Measurements from ENCODE around the gene CDCA4.

GRCh38 chr14:104989951-104990303 is 31.0 kb downstream of the CDCA4 start:
- TF ChIP-seq POLR2A (IDR thresholded peaks at IDR 0.05) (no peak), EP300 (IDR thresholded peaks at IDR 0.05) (no peak), CTCF (IDR thresholded peaks at IDR 0.05) (no peak)
